C4-2B (cell line): ENCODE data around the gene SIGLEC1.

Experiments
- ZFX ChIP-seq: fragments of 450-650 bp; IDR thresholded peaks from 2 replicates; pipeline ENCODE4 v1.6.1; 2017
- TF ChIP-seq, protein P1 (sequence below): fragments of 450-650 bp; conservative IDR thresholded peaks from 2 replicates; pipeline ENCODE4 v1.5.1; 2017; ENCODE audit warnings: mild to moderate bottlenecking

- TF ChIP-seq, protein P1, sequence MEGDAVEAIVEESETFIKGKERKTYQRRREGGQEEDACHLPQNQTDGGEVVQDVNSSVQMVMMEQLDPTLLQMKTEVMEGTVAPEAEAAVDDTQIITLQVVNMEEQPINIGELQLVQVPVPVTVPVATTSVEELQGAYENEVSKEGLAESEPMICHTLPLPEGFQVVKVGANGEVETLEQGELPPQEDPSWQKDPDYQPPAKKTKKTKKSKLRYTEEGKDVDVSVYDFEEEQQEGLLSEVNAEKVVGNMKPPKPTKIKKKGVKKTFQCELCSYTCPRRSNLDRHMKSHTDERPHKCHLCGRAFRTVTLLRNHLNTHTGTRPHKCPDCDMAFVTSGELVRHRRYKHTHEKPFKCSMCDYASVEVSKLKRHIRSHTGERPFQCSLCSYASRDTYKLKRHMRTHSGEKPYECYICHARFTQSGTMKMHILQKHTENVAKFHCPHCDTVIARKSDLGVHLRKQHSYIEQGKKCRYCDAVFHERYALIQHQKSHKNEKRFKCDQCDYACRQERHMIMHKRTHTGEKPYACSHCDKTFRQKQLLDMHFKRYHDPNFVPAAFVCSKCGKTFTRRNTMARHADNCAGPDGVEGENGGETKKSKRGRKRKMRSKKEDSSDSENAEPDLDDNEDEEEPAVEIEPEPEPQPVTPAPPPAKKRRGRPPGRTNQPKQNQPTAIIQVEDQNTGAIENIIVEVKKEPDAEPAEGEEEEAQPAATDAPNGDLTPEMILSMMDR: no peak
- no peak for TF ChIP-seq ZFX
Observed at GRCh38 chr20:3685341-3685740, 27.1 kb downstream of the SIGLEC1 start.
